BE2C (cell line): Measurements from ENCODE around the gene TNS3.

Source experiments
- DNase-seq: peaks from one replicate; pipeline ENCODE4 v3.0.0-alpha.2; 2020
- H3K27me3 ChIP-seq: fragments of 250-450 bp; sonication (Bioruptor Pico); 2 replicates; pipeline ENCODE4 v1.5.1; 2020; ENCODE audit warnings: mild to moderate bottlenecking
- H3K36me3 ChIP-seq: fragments of 250-450 bp; sonication (Bioruptor Pico); 2 replicates; pipeline ENCODE4 v1.5.1; 2020; ENCODE audit warnings: mild to moderate bottlenecking
- H3K4me1 ChIP-seq: fragments of 250-450 bp; sonication (Bioruptor Pico); 2 replicates; pipeline ENCODE4 v1.5.1; 2020
- H3K4me3 ChIP-seq: 2 replicates; pipeline ENCODE4 v1.5.1; 2011; ENCODE audit warnings: low read depth, low read length
- H3K9me3 ChIP-seq: fragments of 250-450 bp; sonication (Bioruptor Pico); 2 replicates; pipeline ENCODE4 v1.5.1; 2020
- CTCF ChIP-seq: IDR thresholded peaks from 2 replicates; pipeline ENCODE4 v1.5.1; 2012; ENCODE audit warnings: mild to moderate bottlenecking, low read depth, low read length

Gene TNS3

GRCh38 chr7:47579458-47579857 lies 2.5 kb downstream of the TNS3 start:
- TF ChIP-seq CTCF = no peak
- Histone ChIP-seq H3K4me1 (peaks cover 10% of the 10 kb centered on the region), H3K9me3 (no peaks in the 10 kb centered on the region), H3K36me3 (no peaks in the 10 kb centered on the region), H3K4me3 (no peak overlapping the region), H3K27me3 (peaks cover 20% of the 10 kb centered on the region)
- DNase-seq = no peak

GRCh38 chr7:47578579-47579270 lies 3.2 kb downstream of the TNS3 start:
- H3K27me3 ChIP-seq = peaks cover 20% of the 10 kb centered on the region
- no peak for TF ChIP-seq CTCF
- no peaks in the 10 kb centered on the region for H3K36me3 ChIP-seq
- H3K9me3 ChIP-seq = no peaks in the 10 kb centered on the region
- no peak for DNase-seq
- peaks cover 11% of the 10 kb centered on the region for H3K4me1 ChIP-seq
- H3K4me3 ChIP-seq = no peak overlapping the region

- H3K9me3 ChIP-seq = no peaks in the 10 kb centered on the region
- no peak overlapping the region for H3K4me3 ChIP-seq
- TF ChIP-seq CTCF = no peak
- peaks cover 17% of the 10 kb centered on the region for H3K27me3 ChIP-seq
- DNase-seq = no peak
- H3K4me1 ChIP-seq = peaks cover 16% of the 10 kb centered on the region
- H3K36me3 ChIP-seq = no peaks in the 10 kb centered on the region
Observed at GRCh38 chr7:47577321-47577919, 4.5 kb downstream of the TNS3 start.

- H3K27me3 ChIP-seq = peaks cover 12% of the 10 kb centered on the region
- H3K4me1 ChIP-seq = peaks cover 19% of the 10 kb centered on the region
- no peak for DNase-seq
- TF ChIP-seq CTCF = no peak
- H3K4me3 ChIP-seq = no peak overlapping the region
- no peaks in the 10 kb centered on the region for H3K9me3 ChIP-seq
- H3K36me3 ChIP-seq = no peaks in the 10 kb centered on the region
Observed at GRCh38 chr7:47576866-47577306, 5.0 kb downstream of the TNS3 start.

GRCh38 chr7:47576031-47576865 lies 5.7 kb downstream of the TNS3 start:
- H3K9me3 ChIP-seq = no peaks in the 10 kb centered on the region
- no peak for TF ChIP-seq CTCF
- H3K4me1 ChIP-seq = peaks cover 22% of the 10 kb centered on the region
- peaks cover 5% of the 10 kb centered on the region for H3K27me3 ChIP-seq
- H3K4me3 ChIP-seq = no peak overlapping the region
- peak; percentile 74 for DNase-seq
- H3K36me3 ChIP-seq = no peaks in the 10 kb centered on the region
